ENCODE data around the gene MROH2A.
"Not testable (repeated sequence)": the region's sequence is repeated elsewhere in the genome, so short reads cannot be mapped to it uniquely, and the experiment has no call there.

The MROH2A gene

GRCh38 chr2:233778030-233778429, at the start of gene MROH2A:
Gene MROH2A, plus strand, starts transcription at chr2:233778330. Its CDS starts 1,029 bp downstream, at chr2:233779359.
- DNase-seq = no peak

GRCh38 chr2:233728723-233729301, 49.3 kb upstream of the MROH2A start, which contains the start of gene UGT1A3:
Gene UGT1A3, plus strand, starts transcription at chr2:233729042. Its CDS starts 85 bp downstream, at chr2:233729127.
- DNase-seq = no peak

GRCh38 chr2:233736868-233737653, 41.1 kb upstream of the MROH2A start:
- not testable (repeated sequence) for DNase-seq

GRCh38 chr2:233740870-233741269, 37.3 kb upstream of the MROH2A start:
- DNase-seq = no peak

- no peak for DNase-seq
These were observed 34.5 kb upstream of the MROH2A start for GRCh38 chr2:233743464-233744259.

- DNase-seq = no peak
These were observed 32.9 kb upstream of the MROH2A start for GRCh38 chr2:233745073-233745755.

- DNase-seq = not testable (repeated sequence)
These were observed 32.3 kb upstream of the MROH2A start for GRCh38 chr2:233745838-233746237.

- no peak for DNase-seq
These were observed 31.5 kb upstream of the MROH2A start for GRCh38 chr2:233746475-233747282.

- DNase-seq = no peak
These were observed 30.9 kb upstream of the MROH2A start for GRCh38 chr2:233747283-233747544.

- DNase-seq = not testable (repeated sequence)
These were observed 27.4 kb upstream of the MROH2A start for GRCh38 chr2:233750689-233751088.

GRCh38 chr2:233751212-233752009, 26.7 kb upstream of the MROH2A start:
- DNase-seq = not testable (repeated sequence)

GRCh38 chr2:233754872-233755611, 23.1 kb upstream of the MROH2A start:
- DNase-seq = no peak

GRCh38 chr2:233756429-233757081, 21.6 kb upstream of the MROH2A start:
- no peak for DNase-seq

- no peak for DNase-seq
These were observed 20.0 kb upstream of the MROH2A start for GRCh38 chr2:233758141-233758540.

- no peak for DNase-seq
These were observed 19.3 kb upstream of the MROH2A start for GRCh38 chr2:233758849-233759248.

- no peak for DNase-seq
These were observed 18.1 kb upstream of the MROH2A start, which contains the start of gene UGT1A1 for GRCh38 chr2:233760043-233760442. Gene UGT1A1, plus strand, starts transcription at chr2:233760270. Its CDS starts 18 bp downstream, at chr2:233760288.

- DNase-seq = no peak
These were observed 16.9 kb upstream of the MROH2A start for GRCh38 chr2:233761040-233761769.

GRCh38 chr2:233764264-233764663, 13.9 kb upstream of the MROH2A start:
- DNase-seq = no peak

- no peak for DNase-seq
These were observed 13.4 kb upstream of the MROH2A start for GRCh38 chr2:233764761-233765160.

All from AML-193 (cell line).